Thyroid gland (tissue), 4 donors: ENCODE measurements around the gene TMC1. TPM values are rescaled to one million over a fixed set of nuclear protein-coding genes. Genes with fewer than 3 reads are reported as not detected.
"Not testable (repeated sequence)": the region's sequence is repeated elsewhere in the genome, so short reads cannot be mapped to it uniquely, and the experiment has no call there.

Experiments used
- DNase-seq, 2 donors: peaks; one replicate each; pipeline ENCODE4 v3.0.0-alpha.2; 2019
- H3K27ac ChIP-seq, 3 donors: fragments of 200-600 bp; sonication (generic); 1 replicate in 2 of 3; 2 replicates in 1 of 3; pipeline ENCODE4 v1.5.1; 2016 to 2019; ENCODE audit warnings: mild to moderate bottlenecking in 1 of 3, moderate library complexity in 1 of 3
- H3K27me3 ChIP-seq: fragments of 200-600 bp; sonication (generic); one replicate; pipeline ENCODE4 v1.5.1; 2019
- H3K36me3 ChIP-seq, 2 donors: fragments of 200-600 bp; sonication (generic); one replicate each; pipeline ENCODE4 v1.5.1; 2016 to 2019
- H3K4me1 ChIP-seq, 2 donors: fragments of 200-600 bp; sonication (generic); one replicate each; pipeline ENCODE4 v1.5.1; 2017 to 2019
- H3K4me3 ChIP-seq, 3 donors: fragments of 200-600 bp; sonication (generic); replicated peaks in 1 of 3; 1 replicate in 2 of 3; 2 replicates in 1 of 3; pipeline ENCODE4 v1.5.1; 2016; ENCODE audit warnings: mild to moderate bottlenecking in 1 of 3
- H3K9me3 ChIP-seq: fragments of 200-600 bp; sonication (generic); one replicate; pipeline ENCODE4 v1.5.1; 2017
- POLR2A ChIP-seq, 2 donors: fragments of 450-650 bp; IDR thresholded peaks; one replicate each; pipeline ENCODE4 v1.6.1; 2017; ENCODE audit warnings: antibody characterized with exemption in 2 of 2, mild to moderate bottlenecking in 2 of 2, moderate library complexity in 1 of 2
- WGBS, 2 donors: methylation state at CpG; one replicate each; pipeline ENCODE4 v1.1.5; 2017; 5-methylcytosine and 5-hydroxymethylcytosine counted together
- intact Hi-C: fragments of 100-400 bp; cut with DNase I; formaldehyde crosslinking; loops from one replicate; pipeline ENCODE4 v1.15.1; 2023
- total RNA-seq, 4 donors: library from RNA; depleted of rRNA; stranded (reverse); fragments of >200 nt; gene quantifications; one replicate each; pipeline ENCODE4 v1.2.3, GENCODE V29; 2016
- TF ChIP-seq, protein P1 (sequence below), 6 experiments: fragments of 200-600 bp in 3 of 6; fragments of 450-650 bp in 3 of 6; sonication (generic) in 3 of 6; IDR thresholded peaks; one replicate each; pipeline ENCODE4 v1.5.1; 2016 to 2019; ENCODE audit warnings: antibody characterized with exemption in 6 of 6, mild to moderate bottlenecking in 2 of 6, inconsistent platforms in 1 of 6, moderate library complexity in 1 of 6

Gene TMC1
- total RNA-seq, 4 donors from 2014 or later: 0.11 to 0.13 TPM; not detected in 2

DNA sequence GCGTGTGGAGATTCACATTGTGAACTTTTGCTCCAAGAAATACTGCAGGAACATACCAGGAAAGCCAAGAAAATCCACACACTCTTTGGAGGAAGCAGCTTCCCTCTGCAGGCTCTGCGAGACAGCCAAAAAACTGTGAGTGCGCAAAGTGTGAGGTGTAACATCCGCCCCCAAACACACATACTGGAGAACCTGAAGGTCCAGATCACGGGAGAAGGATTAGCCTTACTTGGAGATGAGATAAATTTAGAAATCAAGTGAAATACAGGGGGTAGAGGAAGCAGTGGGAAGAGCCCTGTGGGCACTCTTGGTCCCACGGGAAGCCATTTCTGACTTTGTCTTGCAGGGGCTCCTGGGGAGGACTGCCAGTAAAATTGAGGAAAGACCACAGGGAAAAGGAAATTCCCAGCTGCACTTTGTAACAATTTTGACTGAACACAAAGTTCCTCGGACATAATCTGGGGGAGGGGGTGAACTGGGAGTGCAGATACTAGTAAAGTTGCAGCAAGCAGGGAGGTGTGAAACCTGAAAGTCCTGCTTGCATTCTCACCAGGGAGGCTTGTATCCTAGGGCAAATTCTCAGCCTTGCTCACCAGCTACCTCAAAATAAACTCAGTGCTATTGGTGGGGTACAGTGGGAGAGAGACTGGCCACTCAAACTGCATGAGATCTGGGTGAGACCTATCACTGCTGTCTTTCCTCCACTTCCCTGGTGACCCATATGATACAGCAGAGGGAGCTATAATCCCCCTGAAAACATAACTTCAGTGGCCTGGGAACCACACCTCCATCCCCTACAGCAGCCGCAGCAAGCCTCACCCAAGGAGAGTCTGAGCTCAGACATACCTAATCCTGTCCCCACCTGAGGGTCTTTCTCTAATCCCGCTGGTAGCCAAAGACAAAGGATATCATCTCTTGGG is 322.4 kb downstream of the TMC1 start:
- H3K4me3 ChIP-seq: no peak overlapping the region
- no peaks in the 10 kb centered on the region for H3K9me3 ChIP-seq
- no peaks in the 10 kb centered on the region for H3K27me3 ChIP-seq
- no peaks in the 10 kb centered on the region for H3K4me1 ChIP-seq
- no peak for DNase-seq
- no peak overlapping the region for H3K27ac ChIP-seq
- 72% methylated on average over 9 of the region's 9 CpGs for WGBS, 2 donors
- TF ChIP-seq, protein P1, sequence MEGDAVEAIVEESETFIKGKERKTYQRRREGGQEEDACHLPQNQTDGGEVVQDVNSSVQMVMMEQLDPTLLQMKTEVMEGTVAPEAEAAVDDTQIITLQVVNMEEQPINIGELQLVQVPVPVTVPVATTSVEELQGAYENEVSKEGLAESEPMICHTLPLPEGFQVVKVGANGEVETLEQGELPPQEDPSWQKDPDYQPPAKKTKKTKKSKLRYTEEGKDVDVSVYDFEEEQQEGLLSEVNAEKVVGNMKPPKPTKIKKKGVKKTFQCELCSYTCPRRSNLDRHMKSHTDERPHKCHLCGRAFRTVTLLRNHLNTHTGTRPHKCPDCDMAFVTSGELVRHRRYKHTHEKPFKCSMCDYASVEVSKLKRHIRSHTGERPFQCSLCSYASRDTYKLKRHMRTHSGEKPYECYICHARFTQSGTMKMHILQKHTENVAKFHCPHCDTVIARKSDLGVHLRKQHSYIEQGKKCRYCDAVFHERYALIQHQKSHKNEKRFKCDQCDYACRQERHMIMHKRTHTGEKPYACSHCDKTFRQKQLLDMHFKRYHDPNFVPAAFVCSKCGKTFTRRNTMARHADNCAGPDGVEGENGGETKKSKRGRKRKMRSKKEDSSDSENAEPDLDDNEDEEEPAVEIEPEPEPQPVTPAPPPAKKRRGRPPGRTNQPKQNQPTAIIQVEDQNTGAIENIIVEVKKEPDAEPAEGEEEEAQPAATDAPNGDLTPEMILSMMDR (IDR thresholded peaks at IDR 0.05): no peak
- TF ChIP-seq POLR2A (IDR thresholded peaks at IDR 0.05): no peak
- no peaks in the 10 kb centered on the region for H3K36me3 ChIP-seq
- intact Hi-C loops: no loop called here

DNA sequence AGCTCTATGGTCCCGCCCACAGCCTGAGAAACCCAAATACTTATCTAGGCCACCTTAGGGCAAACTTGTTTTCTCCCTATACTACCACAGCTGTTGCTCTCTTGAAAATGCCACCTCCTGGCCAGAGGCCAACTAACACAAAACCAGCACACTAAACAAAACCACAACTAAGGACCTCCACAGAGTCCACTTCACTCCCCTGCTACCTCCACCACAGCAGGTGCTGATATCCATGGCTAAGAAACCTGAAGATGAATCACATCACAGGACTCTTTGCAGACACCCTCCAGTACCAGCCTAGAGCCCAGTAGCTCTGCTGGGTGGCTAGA is 323.0 kb downstream of the TMC1 start:
- no peaks in the 10 kb centered on the region for H3K36me3 ChIP-seq
- TF ChIP-seq POLR2A (IDR thresholded peaks at IDR 0.05): no peak
- TF ChIP-seq, protein P1 (IDR thresholded peaks at IDR 0.05): no peak
- WGBS, 2 donors: 93 to 100% methylated on average over 1 of the region's 1 CpG
- no peak overlapping the region for H3K27ac ChIP-seq
- no peak for DNase-seq
- H3K27me3 ChIP-seq: no peaks in the 10 kb centered on the region
- intact Hi-C loops: no loop called here
- no peaks in the 10 kb centered on the region for H3K9me3 ChIP-seq
- H3K4me1 ChIP-seq: no peaks in the 10 kb centered on the region
- no peak overlapping the region for H3K4me3 ChIP-seq

GRCh38 chr9:72845052-72845451 is 323.6 kb downstream of the TMC1 start:
- intact Hi-C loops, H3K9me3 ChIP-seq, H3K27ac ChIP-seq, H3K4me1 ChIP-seq, H3K4me3 ChIP-seq, DNase-seq, H3K27me3 ChIP-seq, H3K36me3 ChIP-seq: not testable (repeated sequence)
- 94 to 96% methylated on average over 3 of the region's 3 CpGs for WGBS, 2 donors

GRCh38 chr9:72850209-72850608 is 328.8 kb downstream of the TMC1 start:
- DNase-seq, H3K36me3 ChIP-seq, H3K4me1 ChIP-seq, H3K27me3 ChIP-seq, H3K9me3 ChIP-seq, H3K27ac ChIP-seq, H3K4me3 ChIP-seq: not testable (repeated sequence)
- 77 to 78% methylated on average over 4 of the region's 4 CpGs for WGBS, 2 donors
- intact Hi-C loops: loop anchor here (10.0 kb wide), 2 partner anchors 235 to 335 kb away; no protein-coding TSS in a partner anchor

DNA sequence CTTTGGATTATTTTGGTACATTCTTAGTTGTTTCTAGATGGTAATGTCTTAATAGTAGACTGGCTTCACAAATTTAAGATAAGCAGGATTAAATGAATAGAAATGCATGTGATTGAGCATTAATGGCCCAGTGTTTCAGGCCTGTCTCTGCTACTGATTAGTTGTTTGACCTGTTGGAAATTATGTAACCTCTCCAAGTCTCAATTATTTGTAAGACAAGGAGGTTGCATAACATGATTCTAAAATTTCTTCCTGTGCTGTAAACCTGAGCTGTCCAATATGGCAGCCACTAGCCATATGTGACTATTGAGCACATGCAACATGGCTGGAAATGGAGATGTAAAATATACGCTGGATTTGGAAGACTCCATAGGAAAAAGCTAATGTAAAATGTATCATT is 333.9 kb downstream of the TMC1 start:
- peaks cover 14 to 16% of the 10 kb centered on the region in 2 donors for H3K4me1 ChIP-seq
- H3K36me3 ChIP-seq: no peaks in the 10 kb centered on the region
- intact Hi-C loops: loop anchor here (5.0 to 10.0 kb wide), 3 partner anchors 167 to 329 kb away; no protein-coding TSS in a partner anchor
- no peaks in the 10 kb centered on the region for H3K9me3 ChIP-seq
- no peaks in the 10 kb centered on the region for H3K27me3 ChIP-seq
- TF ChIP-seq, protein P1 (IDR thresholded peaks at IDR 0.05): no peak
- no peak for TF ChIP-seq POLR2A (IDR thresholded peaks at IDR 0.05)
- no peak for DNase-seq
- H3K4me3 ChIP-seq: no peak overlapping the region
- no peak overlapping the region for H3K27ac ChIP-seq
- WGBS, 2 donors: 96 to 100% methylated on average over 1 of the region's 1 CpG

DNA sequence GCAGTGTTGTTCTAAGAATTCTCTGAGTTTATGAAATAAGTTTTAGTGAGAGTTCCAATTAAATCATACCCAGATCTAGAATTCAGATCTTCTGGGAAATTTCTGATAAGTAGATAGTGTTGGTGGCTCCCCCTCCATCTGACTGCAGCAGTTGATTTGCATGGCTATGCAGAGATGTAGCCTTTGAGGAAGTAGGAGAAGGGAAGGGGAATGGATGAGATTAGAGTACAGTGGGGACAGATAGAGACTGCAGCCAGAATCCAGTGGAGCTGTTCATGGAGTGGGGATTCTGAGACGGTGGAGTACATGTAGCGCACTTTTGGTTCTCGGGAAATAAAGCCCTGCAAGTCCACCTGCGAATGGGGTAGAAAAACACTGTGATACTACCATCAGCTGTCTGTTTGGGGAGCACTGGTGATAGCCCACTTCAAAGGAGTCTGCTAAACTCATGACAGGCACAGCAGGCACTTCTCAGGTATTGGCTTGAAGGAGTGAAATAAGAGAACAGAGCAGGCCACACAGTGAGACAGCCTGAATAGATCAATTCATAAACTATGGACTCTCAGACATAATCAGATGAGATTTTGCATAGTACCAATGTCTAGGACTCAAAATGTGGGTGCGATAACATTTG is 334.6 kb downstream of the TMC1 start:
- TF ChIP-seq, protein P1 (IDR thresholded peaks at IDR 0.05): no peak
- TF ChIP-seq POLR2A (IDR thresholded peaks at IDR 0.05): no peak
- intact Hi-C loops: loop anchor here (5.0 to 10.0 kb wide), 3 partner anchors 166 to 329 kb away; no protein-coding TSS in a partner anchor
- Histone ChIP-seq H3K9me3 (no peaks in the 10 kb centered on the region), H3K27ac (no peak overlapping the region), H3K4me1 (peaks cover 14 to 16% of the 10 kb centered on the region in 2 donors), H3K4me3 (no peak overlapping the region), H3K36me3 (no peaks in the 10 kb centered on the region), H3K27me3 (no peaks in the 10 kb centered on the region)
- 80 to 83% methylated on average over 5 of the region's 5 CpGs for WGBS, 2 donors
- DNase-seq: no peak
